Activated B cell treated with CpG ODN at 0.5 μM for 24 hours (primary cell): ENCODE results near the gene PARP8. TPM values are rescaled to one million over a fixed set of nuclear protein-coding genes. Genes with fewer than 3 reads are reported as not detected.

Experiments used
- ATAC-seq: fragments of 200-7000 bp; cut with Tn5 transposase; one replicate; pipeline ENCODE4 v1.10.0; 2021; ENCODE audit warnings: low read depth, mild to moderate bottlenecking, moderate library complexity
- CTCF ChIA-PET: fragments of 350-600 bp; sonication (Branson Sonifier 250); formaldehyde crosslinking; loops from one replicate; lab custom pipeline; 2021; ENCODE audit warnings: antibody characterized with exemption; lab: Charles Lee
- POLR2A ChIA-PET: fragments of 350-600 bp; sonication (Branson Sonifier 250); formaldehyde crosslinking; loops from one replicate; lab custom pipeline; 2021; ENCODE audit warnings: antibody characterized with exemption; lab: Charles Lee
- DNase-seq: peaks from one replicate; pipeline ENCODE4 v3.0.0; 2022
- H3K27ac Mint-ChIP-seq: one replicate; pipeline ENCODE4 v1.8.0; 2020; ENCODE audit warnings: mixed read lengths
- H3K27me3 Mint-ChIP-seq: one replicate; pipeline ENCODE4 v1.8.0; 2021; ENCODE audit warnings: mixed read lengths
- H3K36me3 Mint-ChIP-seq: one replicate; pipeline ENCODE4 v1.8.0; 2021; ENCODE audit warnings: low read depth, mixed read lengths
- H3K4me1 Mint-ChIP-seq: one replicate; pipeline ENCODE4 v1.8.0; 2021; ENCODE audit warnings: mixed read lengths
- H3K4me3 Mint-ChIP-seq: one replicate; pipeline ENCODE4 v1.8.0; 2020; ENCODE audit warnings: mild to moderate bottlenecking, mixed read lengths
- H3K9me3 Mint-ChIP-seq: one replicate; pipeline ENCODE4 v1.8.0; 2020; ENCODE audit warnings: mixed read lengths
- intact Hi-C: fragments of 100-400 bp; cut with micrococcal nuclease; formaldehyde crosslinking; loops from one replicate; pipeline ENCODE4 v1.15.1; 2024
- total RNA-seq: library from RNA; stranded (reverse); gene quantifications from 2 replicates; pipeline ENCODE4 v1.2.3, GENCODE V29; 2022
- TF ChIP-seq, protein P1 (sequence below): fragments of 200-600 bp; IDR thresholded peaks from one replicate; pipeline ENCODE4 v1.8.0; 2022; ENCODE audit warnings: antibody characterized with exemption, mild to moderate bottlenecking

Gene PARP8
- total RNA-seq, 1 donor from 2014 or later = 56.0 TPM

- CTCF ChIA-PET = no interaction called here
- Mint-ChIP-seq H3K36me3 (peaks cover 14% of the 10 kb centered on the region), H3K9me3 (no peaks in the 10 kb centered on the region), H3K4me1 (peaks cover 68% of the 10 kb centered on the region), H3K27me3 (no peaks in the 10 kb centered on the region), H3K4me3 (no peak overlapping the region), H3K27ac (peak overlapping the region; percentile 10)
- no peak for ATAC-seq
- intact Hi-C loops = no loop called here
- TF ChIP-seq, protein P1, sequence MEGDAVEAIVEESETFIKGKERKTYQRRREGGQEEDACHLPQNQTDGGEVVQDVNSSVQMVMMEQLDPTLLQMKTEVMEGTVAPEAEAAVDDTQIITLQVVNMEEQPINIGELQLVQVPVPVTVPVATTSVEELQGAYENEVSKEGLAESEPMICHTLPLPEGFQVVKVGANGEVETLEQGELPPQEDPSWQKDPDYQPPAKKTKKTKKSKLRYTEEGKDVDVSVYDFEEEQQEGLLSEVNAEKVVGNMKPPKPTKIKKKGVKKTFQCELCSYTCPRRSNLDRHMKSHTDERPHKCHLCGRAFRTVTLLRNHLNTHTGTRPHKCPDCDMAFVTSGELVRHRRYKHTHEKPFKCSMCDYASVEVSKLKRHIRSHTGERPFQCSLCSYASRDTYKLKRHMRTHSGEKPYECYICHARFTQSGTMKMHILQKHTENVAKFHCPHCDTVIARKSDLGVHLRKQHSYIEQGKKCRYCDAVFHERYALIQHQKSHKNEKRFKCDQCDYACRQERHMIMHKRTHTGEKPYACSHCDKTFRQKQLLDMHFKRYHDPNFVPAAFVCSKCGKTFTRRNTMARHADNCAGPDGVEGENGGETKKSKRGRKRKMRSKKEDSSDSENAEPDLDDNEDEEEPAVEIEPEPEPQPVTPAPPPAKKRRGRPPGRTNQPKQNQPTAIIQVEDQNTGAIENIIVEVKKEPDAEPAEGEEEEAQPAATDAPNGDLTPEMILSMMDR = no peak
- POLR2A ChIA-PET = no interaction called here
- no peak for DNase-seq
These were observed 48.6 kb downstream of the PARP8 start for GRCh38 chr5:50715001-50715400.

DNA sequence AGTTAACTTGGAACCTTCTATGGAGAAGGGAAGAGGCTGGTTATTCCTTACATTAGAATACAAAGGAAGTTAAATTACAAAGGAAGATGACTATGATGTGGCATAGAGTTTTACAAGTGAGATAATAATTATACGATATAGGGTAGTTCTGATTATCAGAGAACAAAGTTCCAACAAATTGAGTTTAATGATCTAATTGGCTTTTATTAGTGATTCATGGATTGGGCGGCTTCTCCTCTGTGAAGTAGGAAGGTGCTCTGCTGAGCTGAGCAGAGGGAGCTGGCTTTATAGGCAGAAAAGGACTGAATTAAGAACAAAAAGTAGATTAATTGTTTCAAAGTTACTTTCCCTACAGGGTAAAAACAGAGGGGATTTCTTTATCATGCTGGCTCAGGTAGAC, 49.7 kb downstream of the PARP8 start:
- ChIA-PET CTCF (no interaction called here), POLR2A (no interaction called here)
- no peaks in the 10 kb centered on the region for H3K9me3 Mint-ChIP-seq
- ATAC-seq = no peak
- peaks cover 69% of the 10 kb centered on the region for H3K4me1 Mint-ChIP-seq
- DNase-seq = no peak
- H3K4me3 Mint-ChIP-seq = no peak overlapping the region
- TF ChIP-seq, protein P1 = no peak
- intact Hi-C loops = no loop called here
- H3K36me3 Mint-ChIP-seq = peaks cover 18% of the 10 kb centered on the region
- H3K27me3 Mint-ChIP-seq = no peaks in the 10 kb centered on the region
- no peak overlapping the region for H3K27ac Mint-ChIP-seq

- intact Hi-C loops = no loop called here
- peak; percentile 28 for ATAC-seq
- no peak for DNase-seq
- TF ChIP-seq, protein P1 = no peak
- Mint-ChIP-seq H3K4me3 (no peak overlapping the region), H3K36me3 (peaks cover 18% of the 10 kb centered on the region), H3K9me3 (no peaks in the 10 kb centered on the region), H3K27ac (no peak overlapping the region), H3K27me3 (no peaks in the 10 kb centered on the region), H3K4me1 (peaks cover 61% of the 10 kb centered on the region)
- ChIA-PET CTCF (no interaction called here), POLR2A (no interaction called here)
These were observed 51.2 kb downstream of the PARP8 start for GRCh38 chr5:50717651-50718050.

DNA sequence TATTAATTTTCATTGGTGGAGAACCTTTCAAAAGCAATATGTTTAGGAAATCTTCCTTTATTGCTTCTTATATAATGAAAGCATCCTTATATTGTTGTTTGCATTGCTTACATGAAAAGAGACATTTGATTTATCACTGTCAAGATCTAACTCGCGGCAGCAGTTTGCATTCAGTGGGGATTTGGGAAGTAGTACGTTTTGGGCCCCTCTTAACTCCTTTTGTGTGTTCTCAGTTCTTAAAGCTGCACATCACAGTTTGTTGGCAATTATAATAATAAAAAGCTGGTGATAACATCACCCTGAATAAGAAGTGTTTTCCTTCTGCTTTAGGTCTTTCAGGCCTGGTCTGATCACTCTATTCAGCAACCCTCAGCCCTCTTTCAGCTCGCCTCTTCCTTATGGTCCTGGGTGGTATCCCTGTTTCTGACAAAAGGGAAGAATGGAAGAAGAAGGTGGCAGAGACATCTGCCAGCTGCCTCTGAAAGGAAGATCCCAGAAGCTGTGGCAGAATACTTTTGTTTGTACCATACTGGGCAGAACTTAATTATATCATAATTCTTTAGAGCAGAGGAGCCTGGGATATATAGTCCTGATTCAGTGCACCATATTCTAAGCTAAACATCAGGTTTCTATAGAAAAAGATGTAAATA, 53.7 kb downstream of the PARP8 start:
- Mint-ChIP-seq H3K4me3 (no peak overlapping the region), H3K27me3 (no peaks in the 10 kb centered on the region), H3K27ac (no peak overlapping the region), H3K4me1 (peaks cover 60% of the 10 kb centered on the region), H3K9me3 (no peaks in the 10 kb centered on the region), H3K36me3 (peaks cover 12% of the 10 kb centered on the region)
- DNase-seq = no peak
- ATAC-seq = no peak
- POLR2A ChIA-PET = interaction anchor here (0.8 kb wide), 1 partner anchor 21 kb away, joined by 3 read pairs; no protein-coding TSS in a partner anchor
- CTCF ChIA-PET = no interaction called here
- intact Hi-C loops = no loop called here
- TF ChIP-seq, protein P1 = no peak

DNA sequence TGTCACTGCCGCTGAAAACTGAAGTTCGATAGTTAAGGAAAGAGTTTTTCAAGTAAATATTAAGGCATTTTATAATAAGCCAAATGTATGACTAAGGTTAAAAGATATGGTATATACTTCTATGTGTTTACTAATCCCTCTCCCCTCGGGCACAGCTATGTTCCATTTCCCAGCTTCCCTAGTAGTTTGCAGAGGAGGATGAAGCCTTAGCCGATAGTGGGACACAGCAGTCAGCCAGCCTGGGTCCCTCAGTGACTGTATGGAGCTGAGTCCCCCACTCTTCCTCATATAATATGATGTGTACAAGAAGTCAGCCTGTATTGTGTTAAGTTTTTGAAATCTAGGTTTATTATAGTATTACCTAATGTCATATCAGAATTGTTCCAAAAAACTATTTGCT, 55.8 kb downstream of the PARP8 start:
- Mint-ChIP-seq H3K36me3 (peaks cover 5% of the 10 kb centered on the region), H3K9me3 (no peaks in the 10 kb centered on the region), H3K4me3 (no peak overlapping the region), H3K27ac (no peak overlapping the region), H3K27me3 (no peaks in the 10 kb centered on the region), H3K4me1 (peaks cover 68% of the 10 kb centered on the region)
- ATAC-seq = no peak
- TF ChIP-seq, protein P1 = no peak
- intact Hi-C loops = no loop called here
- CTCF ChIA-PET = no interaction called here
- DNase-seq = no peak
- POLR2A ChIA-PET = no interaction called here
